HAP-1 (cell line): Measurements from ENCODE around the gene VWA5B1.

Experiments
- DNase-seq, 2 experiments: peaks; one replicate each; pipeline ENCODE4 v3.0.0-alpha.2; 2016 to 2020; ENCODE audit warnings: low spot score in 2 of 2
- H3K27me3 ChIP-seq: fragments of 250-450 bp; sonication (Bioruptor Pico); 2 replicates; pipeline ENCODE4 v1.5.1; 2020; ENCODE audit warnings: low read depth, mild to moderate bottlenecking, moderate library complexity
- H3K36me3 ChIP-seq: fragments of 250-450 bp; sonication (Bioruptor Pico); replicated peaks from 2 replicates; pipeline ENCODE4 v1.5.1; 2020; ENCODE audit warnings: mild to moderate bottlenecking
- H3K4me1 ChIP-seq: fragments of 250-450 bp; sonication (Bioruptor Pico); 2 replicates; pipeline ENCODE4 v1.5.1; 2020; ENCODE audit warnings: mild to moderate bottlenecking
- H3K4me3 ChIP-seq: fragments of 250-450 bp; sonication (Bioruptor Pico); 2 replicates; pipeline ENCODE4 v1.5.1; 2020; ENCODE audit warnings: mild to moderate bottlenecking, moderate library complexity
- H3K9me3 ChIP-seq: fragments of 250-450 bp; sonication (Bioruptor Pico); 2 replicates; pipeline ENCODE4 v1.5.1; 2020; ENCODE audit warnings: mild to moderate bottlenecking, moderate library complexity
- in situ Hi-C: fragments of 300-500 bp; cut with MboI; formaldehyde crosslinking; loops from 3 replicates; pipeline ENCODE4 v1.14.3; 2020; ENCODE audit warnings: low sequenced_read_pairs, inconsistent platforms, mixed read lengths

Gene VWA5B1

GRCh38 chr1:20365421-20366055 is 74.9 kb downstream of the VWA5B1 start:
- H3K4me1 ChIP-seq, result no peaks in the 10 kb centered on the region
- H3K9me3 ChIP-seq, result no peaks in the 10 kb centered on the region
- H3K27me3 ChIP-seq, result peaks cover 39% of the 10 kb centered on the region
- DNase-seq, result no peak
- in situ Hi-C loops, result no loop called here
- no peak overlapping the region for H3K4me3 ChIP-seq
- no peaks in the 10 kb centered on the region for H3K36me3 ChIP-seq

GRCh38 chr1:20366056-20366462 is 75.4 kb downstream of the VWA5B1 start:
- in situ Hi-C loops, result no loop called here
- peaks cover 39% of the 10 kb centered on the region for H3K27me3 ChIP-seq
- DNase-seq, result no peak
- H3K4me1 ChIP-seq, result no peaks in the 10 kb centered on the region
- no peak overlapping the region for H3K4me3 ChIP-seq
- H3K36me3 ChIP-seq, result no peaks in the 10 kb centered on the region
- no peaks in the 10 kb centered on the region for H3K9me3 ChIP-seq

- H3K27me3 ChIP-seq, result peaks cover 39% of the 10 kb centered on the region
- H3K4me3 ChIP-seq, result no peak overlapping the region
- in situ Hi-C loops, result no loop called here
These were observed 75.9 kb downstream of the VWA5B1 start for GRCh38 chr1:20366463-20367115.

GRCh38 chr1:20367116-20367585 is 76.5 kb downstream of the VWA5B1 start:
- H3K4me1 ChIP-seq, result no peaks in the 10 kb centered on the region
- no peak overlapping the region for H3K4me3 ChIP-seq
- H3K36me3 ChIP-seq, result no peaks in the 10 kb centered on the region
- no peaks in the 10 kb centered on the region for H3K9me3 ChIP-seq
- in situ Hi-C loops, result no loop called here
- DNase-seq, result peak; percentile 12 to 45
- peaks cover 39% of the 10 kb centered on the region for H3K27me3 ChIP-seq

More at GRCh38 chr1:20366463-20367115, 75.9 kb downstream of the VWA5B1 start:
- Histone ChIP-seq H3K9me3 (no peaks in the 10 kb centered on the region), H3K36me3 (no peaks in the 10 kb centered on the region), H3K4me1 (no peaks in the 10 kb centered on the region)
- no peak for DNase-seq

DNA sequence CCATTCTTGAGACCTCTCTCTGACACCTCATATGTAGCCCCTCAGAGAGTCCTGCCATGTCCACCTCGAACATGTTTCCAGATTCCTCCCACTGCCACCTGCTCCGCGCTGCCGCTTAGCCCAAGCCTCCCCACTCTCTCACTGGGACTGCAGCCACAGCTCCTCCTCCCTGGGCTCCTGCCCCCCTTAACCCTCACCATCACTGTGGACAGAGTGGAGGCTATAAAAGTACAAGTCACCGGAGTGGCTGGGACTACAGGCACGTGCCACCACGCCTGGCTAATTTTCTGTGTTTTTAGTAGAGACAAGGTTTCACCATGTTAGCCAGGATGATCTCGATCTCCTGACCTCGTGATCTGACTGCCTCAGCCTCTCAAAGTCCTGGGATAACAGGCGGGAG is 77.0 kb downstream of the VWA5B1 start:
- no peak for DNase-seq
- Histone ChIP-seq H3K4me3 (no peak overlapping the region), H3K36me3 (no peaks in the 10 kb centered on the region), H3K9me3 (no peaks in the 10 kb centered on the region), H3K27me3 (peaks cover 39% of the 10 kb centered on the region), H3K4me1 (no peaks in the 10 kb centered on the region)
- in situ Hi-C loops, result no loop called here

GRCh38 chr1:20368866-20369470 is 78.3 kb downstream of the VWA5B1 start:
- Histone ChIP-seq H3K27me3 (peaks cover 39% of the 10 kb centered on the region), H3K4me1 (no peaks in the 10 kb centered on the region), H3K36me3 (no peaks in the 10 kb centered on the region), H3K4me3 (no peak overlapping the region), H3K9me3 (no peaks in the 10 kb centered on the region)
- no peak for DNase-seq
- in situ Hi-C loops, result no loop called here

DNA sequence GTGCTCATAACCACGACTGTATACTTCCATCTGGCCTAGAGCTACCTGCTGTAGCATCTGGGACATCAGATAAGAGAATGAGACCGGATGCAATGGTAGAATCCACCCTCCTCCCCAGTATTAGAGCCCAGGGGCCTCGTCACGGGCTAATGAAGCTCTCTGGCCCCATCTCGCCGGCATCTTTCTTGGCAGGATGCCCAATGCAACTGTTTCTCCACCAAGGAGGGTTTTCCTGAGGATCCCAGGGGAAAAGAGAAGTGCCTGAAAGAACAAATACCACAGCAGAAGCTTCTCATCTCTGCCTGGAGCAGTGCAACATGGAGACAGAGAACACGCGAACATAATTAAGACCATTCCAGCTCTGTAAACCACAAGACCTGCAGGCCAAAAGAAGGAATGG is 80.0 kb downstream of the VWA5B1 start:
- H3K36me3 ChIP-seq, result no peaks in the 10 kb centered on the region
- no peak for DNase-seq
- no peaks in the 10 kb centered on the region for H3K9me3 ChIP-seq
- peaks cover 28% of the 10 kb centered on the region for H3K27me3 ChIP-seq
- no peaks in the 10 kb centered on the region for H3K4me1 ChIP-seq
- H3K4me3 ChIP-seq, result no peak overlapping the region
- in situ Hi-C loops, result no loop called here

DNA sequence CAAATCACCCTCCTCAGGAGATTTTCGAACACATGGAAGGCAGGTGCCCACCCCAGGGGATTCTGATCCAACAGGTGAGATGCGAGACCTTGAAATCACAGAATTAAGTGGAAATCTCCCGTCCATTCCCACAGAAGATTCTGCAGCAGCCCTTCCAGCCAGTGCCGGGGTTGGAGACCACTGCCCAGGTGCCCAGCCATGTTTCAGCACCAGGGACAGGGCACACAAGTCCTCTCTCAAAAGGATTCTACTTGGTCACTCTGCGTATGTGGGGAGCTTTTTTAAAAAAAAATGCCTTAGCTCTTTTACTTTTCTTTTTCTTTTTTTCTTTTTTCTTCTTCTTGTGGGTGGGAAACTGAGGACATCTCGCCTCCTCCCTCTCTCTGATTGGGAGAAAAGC is 80.7 kb downstream of the VWA5B1 start:
- no peak overlapping the region for H3K4me3 ChIP-seq
- no peaks in the 10 kb centered on the region for H3K36me3 ChIP-seq
- peak in 1 of 2 experiments; percentile 45 for DNase-seq
- H3K27me3 ChIP-seq, result peaks cover 23% of the 10 kb centered on the region
- in situ Hi-C loops, result no loop called here
- no peaks in the 10 kb centered on the region for H3K4me1 ChIP-seq
- H3K9me3 ChIP-seq, result no peaks in the 10 kb centered on the region

DNA sequence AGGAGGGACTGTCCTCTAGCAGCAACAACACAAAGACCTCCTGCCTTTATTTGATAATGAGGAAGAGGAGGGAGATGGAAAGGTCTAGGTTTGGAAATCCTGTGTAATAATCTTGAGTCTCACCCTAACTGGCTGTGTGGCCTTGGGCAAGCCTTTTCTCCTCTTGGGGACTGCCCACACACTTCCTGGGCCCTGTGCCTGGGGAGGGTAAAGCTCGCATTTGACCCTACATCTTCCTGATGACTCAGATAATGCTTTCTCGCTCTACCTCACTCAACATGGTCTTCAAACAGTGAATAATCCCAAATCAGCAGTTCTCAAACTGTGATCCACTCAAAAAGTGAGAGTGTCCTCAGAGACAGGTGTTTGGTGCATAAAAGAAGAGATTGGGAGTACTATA is 81.2 kb downstream of the VWA5B1 start:
- Histone ChIP-seq H3K4me1 (no peaks in the 10 kb centered on the region), H3K36me3 (no peaks in the 10 kb centered on the region), H3K9me3 (no peaks in the 10 kb centered on the region), H3K4me3 (no peak overlapping the region), H3K27me3 (peaks cover 23% of the 10 kb centered on the region)
- DNase-seq, result no peak
- in situ Hi-C loops, result no loop called here

DNA sequence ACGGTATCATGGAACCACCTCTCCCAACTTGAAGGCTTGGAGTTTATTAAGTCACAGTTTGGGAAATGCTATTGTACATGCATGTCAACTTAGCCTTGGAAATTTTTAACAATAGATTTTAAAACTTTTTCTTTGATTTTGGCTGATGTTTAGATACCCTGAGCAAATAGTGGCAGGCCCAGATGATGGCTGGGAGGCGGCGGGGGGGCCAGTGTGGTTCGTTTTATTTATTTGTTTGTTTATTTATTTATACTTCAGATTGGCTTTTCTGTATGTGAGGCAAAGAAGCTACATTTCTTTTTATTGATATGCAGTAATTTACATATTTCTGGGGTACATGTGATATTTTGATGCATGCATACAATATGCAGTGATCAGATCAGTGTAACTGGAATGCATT is 82.0 kb downstream of the VWA5B1 start:
- no peaks in the 10 kb centered on the region for H3K36me3 ChIP-seq
- in situ Hi-C loops, result no loop called here
- H3K4me3 ChIP-seq, result no peak overlapping the region
- no peaks in the 10 kb centered on the region for H3K9me3 ChIP-seq
- no peak for DNase-seq
- H3K27me3 ChIP-seq, result peaks cover 15% of the 10 kb centered on the region
- H3K4me1 ChIP-seq, result no peaks in the 10 kb centered on the region

GRCh38 chr1:20373286-20373685 is 82.6 kb downstream of the VWA5B1 start:
- no peak overlapping the region for H3K4me3 ChIP-seq
- H3K27me3 ChIP-seq, result peaks cover 11% of the 10 kb centered on the region
- no peaks in the 10 kb centered on the region for H3K9me3 ChIP-seq
- H3K4me1 ChIP-seq, result no peaks in the 10 kb centered on the region
- in situ Hi-C loops, result no loop called here
- DNase-seq, result no peak
- H3K36me3 ChIP-seq, result no peaks in the 10 kb centered on the region

GRCh38 chr1:20373764-20374163 is 83.1 kb downstream of the VWA5B1 start:
- no peak for DNase-seq
- Histone ChIP-seq H3K9me3 (no peaks in the 10 kb centered on the region), H3K4me1 (no peaks in the 10 kb centered on the region), H3K27me3 (peaks cover 8% of the 10 kb centered on the region), H3K36me3 (no peaks in the 10 kb centered on the region), H3K4me3 (no peak overlapping the region)
- in situ Hi-C loops, result no loop called here

GRCh38 chr1:20375563-20375962 is 84.9 kb downstream of the VWA5B1 start:
- Histone ChIP-seq H3K9me3 (no peaks in the 10 kb centered on the region), H3K4me1 (no peaks in the 10 kb centered on the region), H3K4me3 (no peak overlapping the region), H3K27me3 (peaks cover 8% of the 10 kb centered on the region), H3K36me3 (no peaks in the 10 kb centered on the region)
- DNase-seq, result no peak
- in situ Hi-C loops, result no loop called here

DNA sequence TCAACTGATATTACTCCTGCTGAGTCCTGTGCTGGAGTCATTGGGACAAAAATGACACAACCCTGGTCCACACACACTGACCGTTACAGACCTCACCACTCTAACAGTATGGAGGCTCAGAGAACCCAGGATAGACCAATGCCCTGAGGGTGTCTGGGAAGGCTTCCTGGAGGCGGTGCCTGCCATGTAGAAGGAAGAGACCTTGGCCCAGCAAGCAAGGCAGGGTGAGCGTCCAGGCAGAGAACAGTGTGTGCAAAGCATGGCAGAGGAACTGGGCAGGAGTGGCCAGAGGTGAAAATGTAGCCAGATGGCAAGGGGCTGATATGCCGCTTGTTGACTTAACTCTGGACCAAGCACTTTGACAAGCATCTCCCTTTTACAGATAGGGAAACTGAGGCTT is 85.5 kb downstream of the VWA5B1 start:
- peaks cover 8% of the 10 kb centered on the region for H3K27me3 ChIP-seq
- no peaks in the 10 kb centered on the region for H3K36me3 ChIP-seq
- no peak for DNase-seq
- H3K4me1 ChIP-seq, result no peaks in the 10 kb centered on the region
- in situ Hi-C loops, result no loop called here
- H3K4me3 ChIP-seq, result no peak overlapping the region
- H3K9me3 ChIP-seq, result no peaks in the 10 kb centered on the region
